Pancreas (tissue), 10 donors: Measurements from ENCODE around the gene DMBX1. TPM values are rescaled to one million over a fixed set of nuclear protein-coding genes. Genes with fewer than 3 reads are reported as not detected.

Experiments
- ATAC-seq, 4 donors: fragments of 200-7000 bp; cut with Tn5 transposase; one replicate each; pipeline versions ENCODE4 v1.8.0 to v1.9.1; 2020; ENCODE audit warnings: mild to moderate bottlenecking in 4 of 4, moderate library complexity in 4 of 4
- DNase-seq, 6 donors: peaks; one replicate each; pipeline ENCODE4 v3.0.0-alpha.2; 2020
- FAIRE-seq: peaks from 2 replicates; lab custom pipeline; 2012; peaks lifted over from hg19 to GRCh38; lab: Jason Lieb, UNC
- H3K27ac ChIP-seq, 4 donors: fragments of 200-600 bp; sonication (generic); 1 replicate in 3 of 4; 2 replicates in 1 of 4; pipeline versions ENCODE4 v1.5.0 to v1.8.0; 2020
- H3K27me3 ChIP-seq, 4 donors: fragments of 200-600 bp; one replicate each; pipeline ENCODE4 v1.8.0; 2021
- H3K36me3 ChIP-seq, 3 donors: fragments of 200-600 bp; sonication (generic) in 1 of 3; one replicate each; pipeline versions ENCODE4 v1.5.0 to v1.8.0; 2020 to 2021
- H3K4me1 ChIP-seq, 3 donors: fragments of 200-600 bp; one replicate each; pipeline ENCODE4 v1.8.0; 2021
- H3K4me3 ChIP-seq, 4 donors: fragments of 200-600 bp; sonication (generic) in 2 of 4; one replicate each; pipeline versions ENCODE4 v1.5.0 to v1.8.0; 2020 to 2021
- H3K9me3 ChIP-seq, 4 donors: fragments of 200-600 bp; one replicate each; pipeline ENCODE4 v1.8.0; 2021
- CTCF ChIP-seq, 4 donors: fragments of 200-600 bp; sonication (generic) in 3 of 4; IDR thresholded peaks; one replicate each; pipeline versions ENCODE4 v1.5.0 to v1.8.0; 2021; ENCODE audit warnings: antibody characterized with exemption in 4 of 4
- WGBS, 2 donors: extraction: QIAGEN DNeasy Blood & Tissue Kit; methylation state at CpG; one replicate each; pipeline ENCODE4 v1.1.7; 2013; 5-methylcytosine and 5-hydroxymethylcytosine counted together
- intact Hi-C, 3 donors: fragments of 100-400 bp; cut with DNase I; formaldehyde crosslinking; loops; one replicate each; pipeline versions ENCODE4 v1.11.1 to v1.14.2; 2022
- polyA plus RNA-seq, 2 donors: library from polyadenylated mRNA; stranded (reverse); fragments of 200-250 nt; gene quantifications; one replicate each; pipeline ENCODE4 v1.2.3, GENCODE V29; 2013
- total RNA-seq, 6 donors: library from RNA; stranded (reverse); fragmentation: NEBNext Ultra II Directional in 4 of 6; extraction: Animal tissue kit (Norgen Biotek cat#: 25700) in 4 of 6; gene quantifications; one replicate each; pipeline versions ENCODE4 v1.2.1 to v1.2.4, GENCODE V29; 2021 to 2023
- donor health status: healthy with polysubstance abuse.
- donor health status: DM: no; HTN: no; CAD: no; lungs with moderate emphysema.
- donor health status: DM: no; HTN: no; CAD: no.
- donor health status: control.
- donor health status: control.
- donor health status: Bipolar disorder and iron deficiency.
- donor health status: DM: yes; HTN: yes; CAD: no.
- donor health status: DM: no; HTN: no; CAD: no.
- donor health status: DM: no; HTN: no; CAD: no.
- donor health status: DM: yes; HTN: yes; CAD: no.

The DMBX1 gene
- total and polyA plus RNA-seq, 8 donors, result not detected

DNA sequence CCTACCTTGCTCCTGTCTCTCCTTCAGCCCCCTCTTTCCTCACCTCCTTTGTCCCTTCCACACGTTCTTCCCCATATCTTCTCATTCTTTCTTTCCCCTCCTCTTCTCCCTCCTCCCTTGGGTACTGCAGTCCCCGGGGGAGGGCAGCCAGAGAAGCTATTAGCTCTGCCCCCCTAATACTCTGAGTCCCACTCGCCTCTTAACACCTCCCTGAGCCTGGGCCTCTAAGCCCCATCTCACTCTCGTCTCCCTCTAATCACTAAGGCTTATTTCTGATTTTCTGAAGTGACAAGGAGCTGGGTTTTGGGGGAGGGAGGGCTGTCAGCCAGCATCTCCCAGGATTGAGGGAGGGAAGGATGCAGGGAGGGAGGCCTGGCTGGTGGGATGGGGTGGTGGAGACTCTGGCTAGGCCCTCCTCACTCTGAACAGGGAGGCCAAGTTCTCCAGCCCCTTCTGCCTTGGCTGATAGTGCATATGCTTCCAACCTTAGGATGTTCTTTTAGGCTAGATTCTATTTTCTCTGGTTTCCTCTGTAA, 25.6 kb upstream of the DMBX1 start:
- 72 to 76% methylated on average over 4 of the region's 4 CpGs for WGBS, 2 donors
- Histone ChIP-seq H3K4me3 (no peak overlapping the region), H3K36me3 (no peaks in the 10 kb centered on the region), H3K9me3 (no peaks in the 10 kb centered on the region), H3K27me3 (no peaks in the 10 kb centered on the region), H3K27ac (no peak overlapping the region), H3K4me1 (peaks cover 0 to 6% (median 0%) of the 10 kb centered on the region in 3 donors)
- ATAC-seq (no peak), DNase-seq (no peak), FAIRE-seq (no peak)
- no peak for TF ChIP-seq CTCF (IDR thresholded peaks at IDR 0.05)
- intact Hi-C loops, result no loop called here

- intact Hi-C loops, result no loop called here
- 85 to 87% methylated on average over 3 of the region's 3 CpGs for WGBS, 2 donors
- no peaks in the 10 kb centered on the region for H3K27me3 ChIP-seq
- no peak overlapping the region for H3K4me3 ChIP-seq
- no peak for DNase-seq
- ATAC-seq, result no peak
- no peaks in the 10 kb centered on the region for H3K9me3 ChIP-seq
- no peaks in the 10 kb centered on the region for H3K36me3 ChIP-seq
- H3K4me1 ChIP-seq, result peaks cover 0 to 6% (median 0%) of the 10 kb centered on the region in 3 donors
- no peak for TF ChIP-seq CTCF (IDR thresholded peaks at IDR 0.05)
- no peak overlapping the region for H3K27ac ChIP-seq
- no peak for FAIRE-seq
These were observed 24.7 kb upstream of the DMBX1 start for GRCh38 chr1:46464915-46465314.

DNA sequence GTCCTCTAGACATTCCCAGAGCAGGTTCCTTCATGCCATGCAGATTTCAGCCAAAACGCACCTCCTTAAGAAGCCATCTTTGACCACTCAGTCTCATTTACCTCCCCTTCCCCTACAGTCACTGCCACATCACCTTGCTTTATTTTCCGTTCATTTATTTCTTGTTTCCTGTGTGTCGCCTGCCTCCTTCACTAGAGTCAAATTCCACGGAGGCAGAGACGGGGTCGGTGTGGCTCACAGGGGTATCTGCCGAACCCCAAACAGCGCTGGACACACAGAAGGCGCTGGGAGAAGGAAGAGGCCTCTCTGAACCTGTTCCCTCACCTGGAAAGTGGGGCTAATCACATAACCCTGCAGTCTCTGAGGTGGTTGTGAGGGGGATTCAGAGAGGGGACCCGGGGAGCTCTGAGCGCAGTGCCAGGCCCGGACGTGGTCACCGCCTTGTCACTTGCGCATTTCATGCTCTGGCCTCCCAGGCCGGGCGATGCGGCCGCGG, 23.6 kb upstream of the DMBX1 start:
- 50 to 52% methylated on average over 20 of the region's 20 CpGs for WGBS, 2 donors
- no peaks in the 10 kb centered on the region for H3K9me3 ChIP-seq
- DNase-seq (no peak), ATAC-seq (no peak), FAIRE-seq (no peak)
- peaks cover 0 to 6% (median 0%) of the 10 kb centered on the region in 3 donors for H3K4me1 ChIP-seq
- peak overlapping the region in 3 of 4 donors; percentile 37 to 76 (median 60) for H3K4me3 ChIP-seq
- intact Hi-C loops, result no loop called here
- no peaks in the 10 kb centered on the region for H3K27me3 ChIP-seq
- H3K27ac ChIP-seq, result no peak overlapping the region
- no peaks in the 10 kb centered on the region for H3K36me3 ChIP-seq
- TF ChIP-seq CTCF (IDR thresholded peaks at IDR 0.05), result no peak

GRCh38 chr1:46466477-46467182, 23.0 kb upstream of the DMBX1 start:
- no peaks in the 10 kb centered on the region for H3K27me3 ChIP-seq

More at GRCh38 chr1:46466477-46467182, 23.0 kb upstream of the DMBX1 start:
- DNase-seq (peak in 2 of 6 donors; percentile 21 to 71), FAIRE-seq (no peak), ATAC-seq (peak; percentile 69 to 84 (median 78))
- Histone ChIP-seq H3K36me3 (no peaks in the 10 kb centered on the region), H3K27ac (no peak overlapping the region), H3K9me3 (no peaks in the 10 kb centered on the region), H3K4me3 (peak overlapping the region; percentile 37 to 76 (median 52)), H3K4me1 (peaks cover 0 to 6% (median 0%) of the 10 kb centered on the region in 3 donors)
- no peak for TF ChIP-seq CTCF (IDR thresholded peaks at IDR 0.05)
- WGBS, 2 donors, result 3 to 4% methylated on average over 69 to 84 of the region's 84 CpGs
- intact Hi-C loops, result no loop called here
